HepG2 (cell line): ENCODE data around the gene PHF13. TPM values are rescaled to one million over a fixed set of nuclear protein-coding genes. Genes with fewer than 3 reads are reported as not detected.
A peak's percentile ranks its signal among the peaks of the same experiment; 100 is the strongest.

ENCODE experiments used
- CBX1 ChIP-seq: IDR thresholded peaks from one replicate; pipeline ENCODE4 v1.6.1; 2016; ENCODE audit warnings: antibody characterized with exemption, low read depth
- KDM4B ChIP-seq: sonication (generic); formaldehyde crosslinking; IDR thresholded peaks from 2 replicates; pipeline ENCODE4 v1.4.0; 2020; ENCODE audit warnings: missing genetic modification reagents
- KLF11 ChIP-seq: IDR thresholded peaks from 2 replicates; pipeline ENCODE4 v1.6.1; 2016; ENCODE audit warnings: missing compliant biosample characterization
- PHF8 ChIP-seq: sonication (generic); formaldehyde crosslinking; IDR thresholded peaks from 2 replicates; pipeline ENCODE4 v1.5.0; 2020; ENCODE audit warnings: missing genetic modification reagents
- PTBP1 ChIP-seq: fragments of 200-400 bp; formaldehyde crosslinking; IDR thresholded peaks from 2 replicates; pipeline ENCODE4 v1.6.1; 2018; ENCODE audit warnings: low read length, low read depth; ENCODE audit not compliant: poor library complexity, severe bottlenecking
- SIX1 ChIP-seq: sonication (generic); formaldehyde crosslinking; IDR thresholded peaks from 2 replicates; pipeline ENCODE4 v1.4.0; 2020; ENCODE audit warnings: missing genetic modification reagents, borderline replicate concordance
- SOX13 ChIP-seq, 3 experiments: fragments of 450-650 bp in 1 of 3; sonication (generic) in 1 of 3; formaldehyde crosslinking in 1 of 3; IDR thresholded peaks in 2 of 3; conservative IDR thresholded peaks in 1 of 3; 2 replicates each; pipeline versions ENCODE4 v1.5.0 to v1.6.1; 2016 to 2020; ENCODE audit warnings: antibody characterized with exemption in 1 of 3, mild to moderate bottlenecking in 1 of 3, missing compliant biosample characterization in 1 of 3, missing genetic modification reagents in 1 of 3, moderate library complexity in 1 of 3
- ZNF343 ChIP-seq: sonication (generic); formaldehyde crosslinking; IDR thresholded peaks from 2 replicates; pipeline ENCODE4 v1.4.0; 2020; ENCODE audit warnings: mild to moderate bottlenecking, missing genetic modification reagents
- ZNF44 ChIP-seq: sonication (generic); formaldehyde crosslinking; IDR thresholded peaks from 2 replicates; pipeline ENCODE4 v1.5.1; 2020; ENCODE audit warnings: mild to moderate bottlenecking, missing genetic modification reagents
- ZNF557 ChIP-seq: sonication (generic); formaldehyde crosslinking; IDR thresholded peaks from 2 replicates; pipeline ENCODE4 v1.4.0; 2020; ENCODE audit warnings: missing genetic modification reagents
- ZNF746 ChIP-seq: sonication (generic); formaldehyde crosslinking; IDR thresholded peaks from 2 replicates; pipeline ENCODE4 v1.8.0; 2022; ENCODE audit warnings: mild to moderate bottlenecking, missing genetic modification reagents
- ZNF772 ChIP-seq: sonication (generic); formaldehyde crosslinking; IDR thresholded peaks from 2 replicates; pipeline ENCODE4 v1.5.0; 2020; ENCODE audit warnings: mild to moderate bottlenecking, missing genetic modification reagents
- polyA plus RNA-seq, 8 experiments: library from polyadenylated mRNA; depleted of rRNA in 3 of 8; stranded (reverse) in 7 of 8; unstranded in 1 of 8; fragments of >200 nt; fragmentation: Illumina TruSeq in 4 of 8; extraction: Trizol in 4 of 8; gene quantifications; 2 replicates each; pipeline versions ENCODE4 v1.2.1 to v1.2.3, GENCODE V29; 2011 to 2016; ENCODE audit warnings: low read depth in 4 of 8, missing spikeins in 1 of 8, mixed read lengths in 1 of 8; ENCODE audit not compliant: insufficient read depth in 1 of 8
- total RNA-seq, 5 experiments: library from RNA; depleted of rRNA; stranded (reverse); fragments of >200 nt; fragmentation: Illumina TruSeq; extraction: Trizol; gene quantifications; 2 replicates each; pipeline ENCODE4 v1.2.3, GENCODE V29; 2016; ENCODE audit warnings: low read depth in 1 of 5
- TF ChIP-seq, protein P1 (sequence below): sonication (generic); formaldehyde crosslinking; IDR thresholded peaks from 2 replicates; pipeline ENCODE4 v1.9.0; 2021; ENCODE audit warnings: mild to moderate bottlenecking, missing genetic modification reagents
- TF ChIP-seq, protein P2 (sequence below): sonication (generic); formaldehyde crosslinking; IDR thresholded peaks from 2 replicates; pipeline ENCODE4 v1.4.0; 2020; ENCODE audit warnings: mild to moderate bottlenecking, missing genetic modification reagents, borderline replicate concordance
- TF ChIP-seq, protein P3 (sequence below): sonication (generic); formaldehyde crosslinking; IDR thresholded peaks from 2 replicates; pipeline ENCODE4 v1.8.0; 2022; ENCODE audit warnings: low read depth, missing genetic modification reagents
- TF ChIP-seq, protein P4 (sequence below): IDR thresholded peaks from 2 replicates; pipeline ENCODE4 v1.6.1; 2016; ENCODE audit warnings: low read depth, control low read depth

Gene PHF13
- total and polyA plus RNA-seq, 2 of the 13 experiments (the other 11 are each of a cell fraction or from before 2014, with no cell fraction given): 4.7 to 7.4 TPM

DNA sequence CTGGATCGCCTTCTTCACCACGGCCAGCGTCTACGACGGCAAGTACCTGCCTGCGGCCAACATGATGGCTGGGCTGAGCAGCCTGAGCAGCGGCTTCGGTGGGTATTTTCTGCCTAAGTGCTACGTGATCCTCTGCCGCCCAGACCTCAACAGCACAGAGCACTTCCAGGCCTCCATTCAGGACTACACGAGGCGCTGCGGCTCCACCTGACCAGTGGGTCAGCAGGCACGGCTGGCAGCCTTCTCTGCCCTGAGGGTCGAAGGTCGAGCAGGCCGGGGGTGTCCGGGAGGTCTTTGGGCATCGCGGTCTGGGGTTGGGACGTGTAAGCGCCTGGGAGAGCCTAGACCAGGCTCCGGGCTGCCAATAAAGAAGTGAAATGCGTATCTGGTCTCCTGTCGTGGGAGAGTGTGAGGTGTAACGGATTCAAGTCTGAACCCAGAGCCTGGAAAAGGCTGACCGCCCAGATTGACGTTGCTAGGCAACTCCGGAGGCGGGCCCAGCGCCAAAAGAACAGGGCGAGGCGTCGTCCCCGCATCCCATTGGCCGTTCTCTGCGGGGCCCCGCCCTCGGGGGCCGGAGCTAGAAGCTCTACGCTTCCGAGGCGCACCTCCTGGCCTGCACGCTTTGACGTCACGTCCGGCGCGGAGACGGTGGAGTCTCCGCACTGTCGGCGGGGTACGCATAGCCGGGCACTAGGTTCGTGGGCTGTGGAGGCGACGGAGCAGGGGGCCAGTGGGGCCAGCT is 34.0 kb upstream of the PHF13 start, which contains the start of gene ZBTB48 (continued):
- TF ChIP-seq, protein P1, sequence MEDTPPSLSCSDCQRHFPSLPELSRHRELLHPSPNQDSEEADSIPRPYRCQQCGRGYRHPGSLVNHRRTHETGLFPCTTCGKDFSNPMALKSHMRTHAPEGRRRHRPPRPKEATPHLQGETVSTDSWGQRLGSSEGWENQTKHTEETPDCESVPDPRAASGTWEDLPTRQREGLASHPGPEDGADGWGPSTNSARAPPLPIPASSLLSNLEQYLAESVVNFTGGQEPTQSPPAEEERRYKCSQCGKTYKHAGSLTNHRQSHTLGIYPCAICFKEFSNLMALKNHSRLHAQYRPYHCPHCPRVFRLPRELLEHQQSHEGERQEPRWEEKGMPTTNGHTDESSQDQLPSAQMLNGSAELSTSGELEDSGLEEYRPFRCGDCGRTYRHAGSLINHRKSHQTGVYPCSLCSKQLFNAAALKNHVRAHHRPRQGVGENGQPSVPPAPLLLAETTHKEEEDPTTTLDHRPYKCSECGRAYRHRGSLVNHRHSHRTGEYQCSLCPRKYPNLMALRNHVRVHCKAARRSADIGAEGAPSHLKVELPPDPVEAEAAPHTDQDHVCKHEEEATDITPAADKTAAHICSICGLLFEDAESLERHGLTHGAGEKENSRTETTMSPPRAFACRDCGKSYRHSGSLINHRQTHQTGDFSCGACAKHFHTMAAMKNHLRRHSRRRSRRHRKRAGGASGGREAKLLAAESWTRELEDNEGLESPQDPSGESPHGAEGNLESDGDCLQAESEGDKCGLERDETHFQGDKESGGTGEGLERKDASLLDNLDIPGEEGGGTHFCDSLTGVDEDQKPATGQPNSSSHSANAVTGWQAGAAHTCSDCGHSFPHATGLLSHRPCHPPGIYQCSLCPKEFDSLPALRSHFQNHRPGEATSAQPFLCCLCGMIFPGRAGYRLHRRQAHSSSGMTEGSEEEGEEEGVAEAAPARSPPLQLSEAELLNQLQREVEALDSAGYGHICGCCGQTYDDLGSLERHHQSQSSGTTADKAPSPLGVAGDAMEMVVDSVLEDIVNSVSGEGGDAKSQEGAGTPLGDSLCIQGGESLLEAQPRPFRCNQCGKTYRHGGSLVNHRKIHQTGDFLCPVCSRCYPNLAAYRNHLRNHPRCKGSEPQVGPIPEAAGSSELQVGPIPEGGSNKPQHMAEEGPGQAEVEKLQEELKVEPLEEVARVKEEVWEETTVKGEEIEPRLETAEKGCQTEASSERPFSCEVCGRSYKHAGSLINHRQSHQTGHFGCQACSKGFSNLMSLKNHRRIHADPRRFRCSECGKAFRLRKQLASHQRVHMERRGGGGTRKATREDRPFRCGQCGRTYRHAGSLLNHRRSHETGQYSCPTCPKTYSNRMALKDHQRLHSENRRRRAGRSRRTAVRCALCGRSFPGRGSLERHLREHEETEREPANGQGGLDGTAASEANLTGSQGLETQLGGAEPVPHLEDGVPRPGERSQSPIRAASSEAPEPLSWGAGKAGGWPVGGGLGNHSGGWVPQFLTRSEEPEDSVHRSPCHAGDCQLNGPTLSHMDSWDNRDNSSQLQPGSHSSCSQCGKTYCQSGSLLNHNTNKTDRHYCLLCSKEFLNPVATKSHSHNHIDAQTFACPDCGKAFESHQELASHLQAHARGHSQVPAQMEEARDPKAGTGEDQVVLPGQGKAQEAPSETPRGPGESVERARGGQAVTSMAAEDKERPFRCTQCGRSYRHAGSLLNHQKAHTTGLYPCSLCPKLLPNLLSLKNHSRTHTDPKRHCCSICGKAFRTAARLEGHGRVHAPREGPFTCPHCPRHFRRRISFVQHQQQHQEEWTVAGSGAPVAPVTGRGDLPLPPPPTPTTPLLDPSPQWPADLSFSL: no peak
- TF ChIP-seq ZNF557 (CRISPR knock-in tag): no peak
- TF ChIP-seq PTBP1: no peak
- TF ChIP-seq, protein P2, sequence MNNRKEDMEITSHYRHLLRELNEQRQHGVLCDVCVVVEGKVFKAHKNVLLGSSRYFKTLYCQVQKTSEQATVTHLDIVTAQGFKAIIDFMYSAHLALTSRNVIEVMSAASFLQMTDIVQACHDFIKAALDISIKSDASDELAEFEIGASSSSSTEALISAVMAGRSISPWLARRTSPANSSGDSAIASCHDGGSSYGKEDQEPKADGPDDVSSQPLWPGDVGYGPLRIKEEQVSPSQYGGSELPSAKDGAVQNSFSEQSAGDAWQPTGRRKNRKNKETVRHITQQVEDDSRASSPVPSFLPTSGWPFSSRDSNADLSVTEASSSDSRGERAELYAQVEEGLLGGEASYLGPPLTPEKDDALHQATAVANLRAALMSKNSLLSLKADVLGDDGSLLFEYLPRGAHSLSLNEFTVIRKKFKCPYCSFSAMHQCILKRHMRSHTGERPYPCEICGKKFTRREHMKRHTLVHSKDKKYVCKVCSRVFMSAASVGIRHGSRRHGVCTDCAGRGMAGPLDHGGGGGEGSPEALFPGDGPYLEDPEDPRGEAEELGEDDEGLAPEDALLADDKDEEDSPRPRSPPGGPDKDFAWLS: no peak
- no peak for TF ChIP-seq SOX13 (IDR thresholded peaks at IDR 0.05)
- peak in 1 of 2 experiments; percentile 26; a peak in 1 of 4 replicates for TF ChIP-seq SOX13 (CRISPR knock-in tag; conservative IDR thresholded peaks at IDR 0.05 in 1 of 2, IDR thresholded peaks at IDR 0.05 in 1 of 2)
- no peak for TF ChIP-seq SIX1 (CRISPR knock-in tag)
- peak; percentile 85; the same call in 1 of the 2 replicates for TF ChIP-seq ZNF772 (CRISPR knock-in tag)
- no peak for TF ChIP-seq KLF11 (CRISPR knock-in tag)
- TF ChIP-seq PHF8 (CRISPR knock-in tag): peak; percentile 73
- TF ChIP-seq ZNF44 (CRISPR knock-in tag): no peak
- TF ChIP-seq ZNF746: no peak
- TF ChIP-seq, protein P3, sequence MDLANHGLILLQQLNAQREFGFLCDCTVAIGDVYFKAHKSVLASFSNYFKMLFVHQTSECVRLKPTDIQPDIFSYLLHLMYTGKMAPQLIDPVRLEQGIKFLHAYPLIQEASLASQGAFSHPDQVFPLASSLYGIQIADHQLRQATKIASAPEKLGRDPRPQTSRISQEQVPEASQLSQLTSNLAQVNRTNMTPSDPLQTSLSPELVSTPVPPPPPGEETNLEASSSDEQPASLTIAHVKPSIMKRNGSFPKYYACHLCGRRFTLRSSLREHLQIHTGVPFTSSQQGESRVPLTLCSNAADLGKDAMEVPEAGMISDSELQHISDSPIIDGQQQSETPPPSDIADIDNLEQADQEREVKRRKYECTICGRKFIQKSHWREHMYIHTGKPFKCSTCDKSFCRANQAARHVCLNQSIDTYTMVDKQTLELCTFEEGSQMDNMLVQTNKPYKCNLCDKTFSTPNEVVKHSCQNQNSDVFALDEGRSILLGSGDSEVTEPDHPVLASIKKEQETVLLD (CRISPR knock-in tag): no peak
- peak; percentile 42; the same call in 1 of the 2 replicates for TF ChIP-seq KDM4B (CRISPR knock-in tag)
- TF ChIP-seq ZNF343 (CRISPR knock-in tag): no peak
- TF ChIP-seq, protein P4, sequence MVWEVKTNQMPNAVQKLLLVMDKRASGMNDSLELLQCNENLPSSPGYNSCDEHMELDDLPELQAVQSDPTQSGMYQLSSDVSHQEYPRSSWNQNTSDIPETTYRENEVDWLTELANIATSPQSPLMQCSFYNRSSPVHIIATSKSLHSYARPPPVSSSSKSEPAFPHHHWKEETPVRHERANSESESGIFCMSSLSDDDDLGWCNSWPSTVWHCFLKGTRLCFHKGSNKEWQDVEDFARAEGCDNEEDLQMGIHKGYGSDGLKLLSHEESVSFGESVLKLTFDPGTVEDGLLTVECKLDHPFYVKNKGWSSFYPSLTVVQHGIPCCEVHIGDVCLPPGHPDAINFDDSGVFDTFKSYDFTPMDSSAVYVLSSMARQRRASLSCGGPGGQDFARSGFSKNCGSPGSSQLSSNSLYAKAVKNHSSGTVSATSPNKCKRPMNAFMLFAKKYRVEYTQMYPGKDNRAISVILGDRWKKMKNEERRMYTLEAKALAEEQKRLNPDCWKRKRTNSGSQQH: 0 out of 2 replicates have a peak, but pooled peaks have one; percentile 41
- TF ChIP-seq CBX1: no peak
